ENCODE results near the gene AKAP8. TPM values are rescaled to one million over a fixed set of nuclear protein-coding genes. Genes with fewer than 3 reads are reported as not detected.

Gene AKAP8
- total RNA-seq, result 74.8 and 79.0 TPM in 2 replicates

GRCh38 chr19:15379083-15379998 is at the start of gene AKAP8:
AKAP8 (minus strand) TSS chr19:15379787; CDS start chr19:15379731, 56 bp downstream.
- ATAC-seq (ENCODE audit: low read depth), result peak; percentile 91
- CTCF ChIA-PET, result interaction anchor here (1.2 to 3.1 kb wide), 6 partner anchors 40 to 176 kb away, joined by 3 to 16 read pairs (median 4); partner anchors contain the start of gene AKAP8L
- Mint-ChIP-seq H3K9me3 (no peaks in the 10 kb centered on the region), H3K27ac (peak within 1 kb of the TSS; percentile 99), H3K36me3 (ENCODE audit: low read depth) (peaks cover 19% of the 10 kb centered on the region), H3K27me3 (no peaks in the 10 kb centered on the region), H3K4me1 (peaks cover 43% of the 10 kb centered on the region), H3K4me3 (peak within 1 kb of the TSS; percentile 100)
- TF ChIP-seq, protein P1, sequence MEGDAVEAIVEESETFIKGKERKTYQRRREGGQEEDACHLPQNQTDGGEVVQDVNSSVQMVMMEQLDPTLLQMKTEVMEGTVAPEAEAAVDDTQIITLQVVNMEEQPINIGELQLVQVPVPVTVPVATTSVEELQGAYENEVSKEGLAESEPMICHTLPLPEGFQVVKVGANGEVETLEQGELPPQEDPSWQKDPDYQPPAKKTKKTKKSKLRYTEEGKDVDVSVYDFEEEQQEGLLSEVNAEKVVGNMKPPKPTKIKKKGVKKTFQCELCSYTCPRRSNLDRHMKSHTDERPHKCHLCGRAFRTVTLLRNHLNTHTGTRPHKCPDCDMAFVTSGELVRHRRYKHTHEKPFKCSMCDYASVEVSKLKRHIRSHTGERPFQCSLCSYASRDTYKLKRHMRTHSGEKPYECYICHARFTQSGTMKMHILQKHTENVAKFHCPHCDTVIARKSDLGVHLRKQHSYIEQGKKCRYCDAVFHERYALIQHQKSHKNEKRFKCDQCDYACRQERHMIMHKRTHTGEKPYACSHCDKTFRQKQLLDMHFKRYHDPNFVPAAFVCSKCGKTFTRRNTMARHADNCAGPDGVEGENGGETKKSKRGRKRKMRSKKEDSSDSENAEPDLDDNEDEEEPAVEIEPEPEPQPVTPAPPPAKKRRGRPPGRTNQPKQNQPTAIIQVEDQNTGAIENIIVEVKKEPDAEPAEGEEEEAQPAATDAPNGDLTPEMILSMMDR (IDR thresholded peaks at IDR 0.05), result no peak
- DNase-seq, result peak; percentile 96
- POLR2A ChIA-PET, result interaction anchor here (0.6 to 3.6 kb wide), 27 partner anchors 8 to 1243 kb away, joined by 3 to 83 read pairs (median 5); partner anchors contain the start of genes AKAP8L, ASF1B and BRD4
- intact Hi-C loops (cut with micrococcal nuclease), result loop anchor here (1.0 to 2.0 kb wide), 7 partner anchors 40 to 254 kb away; a partner anchor contains a TSS

- Mint-ChIP-seq H3K27ac (no peak overlapping the region), H3K36me3 (ENCODE audit: low read depth) (peaks cover 48% of the 10 kb centered on the region), H3K4me3 (no peak overlapping the region), H3K4me1 (peaks cover 24% of the 10 kb centered on the region), H3K9me3 (no peaks in the 10 kb centered on the region), H3K27me3 (no peaks in the 10 kb centered on the region)
- ATAC-seq (ENCODE audit: low read depth), result no peak
- intact Hi-C loops (cut with micrococcal nuclease), result no loop called here
- ChIA-PET CTCF (no interaction called here), POLR2A (interaction anchor here (1.2 to 1.3 kb wide), 2 partner anchors 9 to 36 kb away, joined by 5 to 6 read pairs; partner anchors contain the start of gene AKAP8L)
- TF ChIP-seq, protein P1 (IDR thresholded peaks at IDR 0.05), result no peak
- DNase-seq, result no peak
Observed at GRCh38 chr19:15427991-15428471, 48.4 kb upstream of the AKAP8 start.

DNA sequence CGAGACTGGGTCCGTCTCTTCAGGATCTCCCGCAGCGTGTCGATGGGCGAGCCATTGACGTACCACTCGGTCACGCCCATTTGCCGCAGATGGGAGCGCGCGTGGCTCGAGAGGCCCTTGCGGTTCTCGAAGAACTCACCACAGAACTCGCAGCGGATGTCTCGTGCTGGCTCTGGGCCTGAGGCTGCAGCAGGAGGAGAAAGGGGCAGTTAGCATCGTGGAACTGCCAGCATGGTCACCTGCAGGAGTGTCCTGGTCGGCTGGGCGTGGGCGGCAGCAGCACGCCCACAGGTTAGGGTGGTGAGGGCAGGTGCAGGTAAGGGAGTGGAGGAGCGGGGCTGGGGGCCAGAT is 47.7 kb upstream of the AKAP8 start:
- intact Hi-C loops (cut with micrococcal nuclease), result no loop called here
- H3K4me1 Mint-ChIP-seq, result peaks cover 21% of the 10 kb centered on the region
- POLR2A ChIA-PET, result no interaction called here
- H3K27me3 Mint-ChIP-seq, result no peaks in the 10 kb centered on the region
- no peak overlapping the region for H3K4me3 Mint-ChIP-seq
- TF ChIP-seq, protein P1 (IDR thresholded peaks at IDR 0.05), result no peak
- H3K27ac Mint-ChIP-seq, result no peak overlapping the region
- ATAC-seq (ENCODE audit: low read depth) (no peak), DNase-seq (no peak)
- CTCF ChIA-PET, result no interaction called here
- peaks cover 54% of the 10 kb centered on the region for H3K36me3 Mint-ChIP-seq (ENCODE audit: low read depth)
- H3K9me3 Mint-ChIP-seq, result no peaks in the 10 kb centered on the region

- no peak for ATAC-seq (ENCODE audit: low read depth)
- Mint-ChIP-seq H3K9me3 (no peaks in the 10 kb centered on the region), H3K27ac (no peak overlapping the region), H3K4me1 (peaks cover 17% of the 10 kb centered on the region), H3K36me3 (ENCODE audit: low read depth) (peaks cover 56% of the 10 kb centered on the region), H3K27me3 (no peaks in the 10 kb centered on the region), H3K4me3 (no peak overlapping the region)
- POLR2A ChIA-PET, result no interaction called here
- TF ChIP-seq, protein P1 (IDR thresholded peaks at IDR 0.05), result no peak
- no peak for DNase-seq
- intact Hi-C loops (cut with micrococcal nuclease), result no loop called here
- CTCF ChIA-PET, result no interaction called here
Observed at GRCh38 chr19:15426485-15427349, 47.1 kb upstream of the AKAP8 start.
